ENCODE results near the gene MEI1. TPM values are rescaled to one million over a fixed set of nuclear protein-coding genes. Genes with fewer than 3 reads are reported as not detected.
A peak's percentile ranks its signal among the peaks of the same experiment; 100 is the strongest.

MEI1 gene
- total and polyA plus RNA-seq, 2 of the 4 experiments (the other 2 are of a cell fraction): 0.90 to 2.6 TPM

DNA sequence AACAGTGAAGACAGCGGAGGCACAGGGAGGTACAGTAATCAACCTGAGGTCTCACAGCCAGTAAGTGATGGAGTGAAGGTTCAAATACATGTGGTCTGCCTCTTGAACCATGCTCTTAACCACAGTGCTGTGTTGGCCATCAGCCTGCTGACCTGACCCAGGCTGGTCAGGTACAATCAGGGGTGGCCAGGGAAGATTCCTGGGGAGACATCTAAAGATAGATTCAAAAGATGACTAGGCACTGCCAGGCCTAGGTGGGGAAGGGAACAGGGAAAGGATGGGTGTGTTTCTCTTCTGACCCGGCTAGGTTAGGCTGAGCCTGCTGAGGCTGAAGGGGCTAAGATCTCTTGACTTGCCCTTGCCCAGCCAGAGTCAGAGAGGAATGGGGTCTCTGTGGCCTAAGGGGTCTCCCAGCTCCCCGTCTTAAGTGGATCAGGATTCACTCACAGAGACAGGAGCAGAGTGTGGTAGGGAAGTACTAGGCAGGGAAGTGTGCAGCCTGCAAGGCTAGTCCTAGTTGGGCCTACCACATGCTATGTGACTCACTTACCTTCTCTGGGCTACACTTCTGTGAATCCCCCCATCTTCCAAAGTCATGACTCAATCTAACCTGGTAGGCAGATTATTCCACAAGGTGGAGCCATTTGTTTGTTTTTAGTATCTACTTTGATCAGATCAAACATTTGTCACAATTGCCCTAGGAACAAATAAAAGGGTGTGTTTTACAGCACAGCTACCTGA is 123.2 kb downstream of the MEI1 start:
- DNase-seq: peak; percentile 82
- Histone ChIP-seq H3K18ac (ENCODE audit: low read depth, low read length) (no peak overlapping the region), H3K23ac (ENCODE audit: low read depth, low read length) (no peak overlapping the region)
- TF ChIP-seq POLR2A (IDR thresholded peaks at IDR 0.05; ENCODE audit: low read depth, low read length): no peak
- TF ChIP-seq, protein P1, sequence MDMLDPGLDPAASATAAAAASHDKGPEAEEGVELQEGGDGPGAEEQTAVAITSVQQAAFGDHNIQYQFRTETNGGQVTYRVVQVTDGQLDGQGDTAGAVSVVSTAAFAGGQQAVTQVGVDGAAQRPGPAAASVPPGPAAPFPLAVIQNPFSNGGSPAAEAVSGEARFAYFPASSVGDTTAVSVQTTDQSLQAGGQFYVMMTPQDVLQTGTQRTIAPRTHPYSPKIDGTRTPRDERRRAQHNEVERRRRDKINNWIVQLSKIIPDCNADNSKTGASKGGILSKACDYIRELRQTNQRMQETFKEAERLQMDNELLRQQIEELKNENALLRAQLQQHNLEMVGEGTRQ (IDR thresholded peaks at IDR 0.05; ENCODE audit: low read depth, low read length): no peak
- peak; percentile 50 for TF ChIP-seq RAD21 (IDR thresholded peaks at IDR 0.05; ENCODE audit: low read length)
- no peak for TF ChIP-seq MXI1 (IDR thresholded peaks at IDR 0.05; ENCODE audit: borderline replicate concordance, low read depth, low read length)
- no peak for TF ChIP-seq BHLHE40 (IDR thresholded peaks at IDR 0.05; ENCODE audit: low read depth, low read length)
- TF ChIP-seq, protein P2, sequence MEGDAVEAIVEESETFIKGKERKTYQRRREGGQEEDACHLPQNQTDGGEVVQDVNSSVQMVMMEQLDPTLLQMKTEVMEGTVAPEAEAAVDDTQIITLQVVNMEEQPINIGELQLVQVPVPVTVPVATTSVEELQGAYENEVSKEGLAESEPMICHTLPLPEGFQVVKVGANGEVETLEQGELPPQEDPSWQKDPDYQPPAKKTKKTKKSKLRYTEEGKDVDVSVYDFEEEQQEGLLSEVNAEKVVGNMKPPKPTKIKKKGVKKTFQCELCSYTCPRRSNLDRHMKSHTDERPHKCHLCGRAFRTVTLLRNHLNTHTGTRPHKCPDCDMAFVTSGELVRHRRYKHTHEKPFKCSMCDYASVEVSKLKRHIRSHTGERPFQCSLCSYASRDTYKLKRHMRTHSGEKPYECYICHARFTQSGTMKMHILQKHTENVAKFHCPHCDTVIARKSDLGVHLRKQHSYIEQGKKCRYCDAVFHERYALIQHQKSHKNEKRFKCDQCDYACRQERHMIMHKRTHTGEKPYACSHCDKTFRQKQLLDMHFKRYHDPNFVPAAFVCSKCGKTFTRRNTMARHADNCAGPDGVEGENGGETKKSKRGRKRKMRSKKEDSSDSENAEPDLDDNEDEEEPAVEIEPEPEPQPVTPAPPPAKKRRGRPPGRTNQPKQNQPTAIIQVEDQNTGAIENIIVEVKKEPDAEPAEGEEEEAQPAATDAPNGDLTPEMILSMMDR (conservative IDR thresholded peaks at IDR 0.05; ENCODE audit: low read depth, low read length): peak; percentile 64
- TF ChIP-seq RFX5 (IDR thresholded peaks at IDR 0.05; ENCODE audit: low read depth, low read length): no peak
- TF ChIP-seq CHD1 (IDR thresholded peaks at IDR 0.05; ENCODE audit: low read depth, low read length): no peak
- peak; percentile 22 for TF ChIP-seq RCOR1 (IDR thresholded peaks at IDR 0.05; ENCODE audit: insufficient replicate concordance, low read length)
- no peak for TF ChIP-seq MAZ (IDR thresholded peaks at IDR 0.05; ENCODE audit: borderline replicate concordance, low read depth, low read length)
- TF ChIP-seq SMC3 (IDR thresholded peaks at IDR 0.05; ENCODE audit: low read depth, low read length): peak; percentile 51; the same call in 1 of the 2 replicates
- TF ChIP-seq, protein P3, sequence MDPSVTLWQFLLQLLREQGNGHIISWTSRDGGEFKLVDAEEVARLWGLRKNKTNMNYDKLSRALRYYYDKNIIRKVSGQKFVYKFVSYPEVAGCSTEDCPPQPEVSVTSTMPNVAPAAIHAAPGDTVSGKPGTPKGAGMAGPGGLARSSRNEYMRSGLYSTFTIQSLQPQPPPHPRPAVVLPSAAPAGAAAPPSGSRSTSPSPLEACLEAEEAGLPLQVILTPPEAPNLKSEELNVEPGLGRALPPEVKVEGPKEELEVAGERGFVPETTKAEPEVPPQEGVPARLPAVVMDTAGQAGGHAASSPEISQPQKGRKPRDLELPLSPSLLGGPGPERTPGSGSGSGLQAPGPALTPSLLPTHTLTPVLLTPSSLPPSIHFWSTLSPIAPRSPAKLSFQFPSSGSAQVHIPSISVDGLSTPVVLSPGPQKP (IDR thresholded peaks at IDR 0.05; ENCODE audit: borderline replicate concordance, low read depth, low read length): no peak
- TF ChIP-seq FOS (IDR thresholded peaks at IDR 0.05; ENCODE audit: low read depth, low read length): peak; percentile 59
- no peak for TF ChIP-seq NFE2L2 (IDR thresholded peaks at IDR 0.05; ENCODE audit: low read depth, low read length)
- no peak for TF ChIP-seq CEBPB (IDR thresholded peaks at IDR 0.05; ENCODE audit: low read depth, low read length)

More for the DNA sequence above, 123.2 kb downstream of the MEI1 start:
- peak overlapping the region in 1 of 2 experiments; percentile 28; a peak in 1 of 4 replicates for H4K8ac ChIP-seq (ENCODE audit: low read depth in 2 of 2, low read length in 2 of 2)
- peaks cover 0 to 4% of the 10 kb centered on the region in 2 experiments; a peak in 1 of 4 replicates for H3K79me1 ChIP-seq (ENCODE audit: low read depth in 1 of 2, low read length in 2 of 2)
- H4K20me1 ChIP-seq (ENCODE audit: insufficient read depth, low read length): no peaks in the 10 kb centered on the region
- H2AK9ac ChIP-seq (replicated peaks; ENCODE audit: low read depth, low read length, poor library complexity): peak overlapping the region; percentile 63
- peaks cover 4% of the 10 kb centered on the region; the same call in 1 of the 2 replicates for H3K9me1 ChIP-seq (ENCODE audit: insufficient read depth, low read length)
- no peaks in the 10 kb centered on the region for H3K9me3 ChIP-seq (ENCODE audit: control insufficient read depth, insufficient read depth, low read length)
- no peak overlapping the region for H4K91ac ChIP-seq (ENCODE audit: insufficient read depth, low read depth, low read length)
- H2AK5ac ChIP-seq (ENCODE audit: low read depth, low read length): peak overlapping the region; percentile 36; the same call in 1 of the 2 replicates
- no peak overlapping the region for H3K56ac ChIP-seq (ENCODE audit: extremely low read depth, insufficient read depth, low read length)
- ATAC-seq (ENCODE audit: low read depth): peak; percentile 59; the same call in 1 of the 2 replicates
- H3K4ac ChIP-seq (ENCODE audit: low read depth, low read length): no peak overlapping the region
- H3K14ac ChIP-seq (replicated peaks; ENCODE audit: low read depth, low read length): no peak overlapping the region; the same call in 1 of the 2 replicates
- no peak overlapping the region for H3K4me2 ChIP-seq (ENCODE audit: low read depth, low read length)
- dilution Hi-C loops (cut with HindIII; ENCODE audit: low sequenced_read_pairs, unreplicated experiment): no loop called here
- peaks cover 20% of the 10 kb centered on the region for H3K4me1 ChIP-seq (ENCODE audit: control insufficient read depth, insufficient read depth, low read length)
- H3K27me3 ChIP-seq (ENCODE audit: control insufficient read depth, insufficient read depth, low read length): no peaks in the 10 kb centered on the region
- H3K36me3 ChIP-seq (ENCODE audit: control insufficient read depth, insufficient read depth, low read length): no peaks in the 10 kb centered on the region
- ChIA-PET POLR2A (ENCODE audit: unreplicated experiment) (no interaction called here), CTCF (no interaction called here)
- no peak overlapping the region for H3K9ac ChIP-seq (ENCODE audit: low read depth, low read length)
- no peak overlapping the region for H2BK5ac ChIP-seq (ENCODE audit: low read depth, low read length, poor library complexity, severe bottlenecking)
- H2BK20ac ChIP-seq (ENCODE audit: low read depth, low read length): no peak overlapping the region
- no peak overlapping the region for H3K4me3 ChIP-seq (ENCODE audit: insufficient read depth, low read depth, low read length)
- no TSS peak for BruUV-seq (replicated peaks)
- no peak overlapping the region for H2BK120ac ChIP-seq (ENCODE audit: low read depth, low read length)
- in situ Hi-C loops (cut with MboI; ENCODE audit: low sequenced_read_pairs): no loop called here
- intact Hi-C loops (cut with micrococcal nuclease): loop anchor here (1.0 kb wide), 1 partner anchor 119 kb away; no protein-coding TSS in a partner anchor
- no peak overlapping the region for H4K5ac ChIP-seq (ENCODE audit: low read depth, low read length)
- H2BK15ac ChIP-seq (ENCODE audit: low read depth, low read length): no peak overlapping the region
- H2AFZ ChIP-seq (replicated peaks; ENCODE audit: low read length, poor library complexity): peak overlapping the region; percentile 74
- no peak overlapping the region for H3K27ac ChIP-seq (ENCODE audit: insufficient read depth, low read length)
- WGBS, 2 experiments (ENCODE audit: extremely low coverage in 2 of 2, insufficient read length in 1 of 2): 100% methylated on average over 1 of the region's 3 CpGs; no CpG with 5 or more reads in 1 of the 2 experiments
